Left lung (tissue), 10 donors: ENCODE results near the gene LPCAT1. TPM values are rescaled to one million over a fixed set of nuclear protein-coding genes. Genes with fewer than 3 reads are reported as not detected.

Experiments
- ATAC-seq: fragments of 200-7000 bp; cut with Tn5 transposase; one replicate; pipeline ENCODE4 v1.9.1; 2020; ENCODE audit warnings: moderate library complexity
- DNase-seq, 4 donors: peaks; one replicate each; pipeline ENCODE4 v3.0.0-alpha.2; 2013 to 2020
- H3K27ac ChIP-seq, 2 donors: fragments of 200-600 bp; sonication (generic) in 1 of 2; one replicate each; pipeline versions ENCODE4 v1.5.0 to v1.8.0; 2020 to 2021
- H3K27me3 ChIP-seq, 2 donors: fragments of 200-600 bp; sonication (generic) in 1 of 2; one replicate each; pipeline versions ENCODE4 v1.5.0 to v1.8.0; 2020 to 2021
- H3K36me3 ChIP-seq, 2 donors: fragments of 200-600 bp; sonication (generic) in 1 of 2; one replicate each; pipeline versions ENCODE4 v1.5.0 to v1.8.0; 2020 to 2021
- H3K4me1 ChIP-seq, 2 donors: fragments of 200-600 bp; one replicate each; pipeline ENCODE4 v1.8.0; 2021
- H3K4me3 ChIP-seq, 2 donors: fragments of 200-600 bp; sonication (generic) in 1 of 2; one replicate each; pipeline versions ENCODE4 v1.5.0 to v1.8.0; 2020 to 2021; ENCODE audit warnings: mild to moderate bottlenecking in 1 of 2
- H3K9me3 ChIP-seq, 2 donors: fragments of 200-600 bp; sonication (generic) in 1 of 2; one replicate each; pipeline versions ENCODE4 v1.5.0 to v1.8.0; 2020 to 2021
- intact Hi-C, 2 donors: fragments of 100-400 bp; cut with DNase I; formaldehyde crosslinking; loops; one replicate each; pipeline versions ENCODE4 v1.11.2 to v1.14.2; 2022
- polyA plus RNA-seq, 6 donors: library from polyadenylated mRNA; unstranded; fragments of 120-200 nt; gene quantifications; one replicate each; pipeline ENCODE4 v1.2.1, GENCODE V29; 2013; ENCODE audit not compliant: insufficient read length in 6 of 6
- total RNA-seq, 2 donors: library from RNA; stranded (reverse); fragmentation: NEBNext Ultra II Directional; extraction: Animal tissue kit (Norgen Biotek cat#: 25700); gene quantifications; one replicate each; pipeline ENCODE4 v1.2.1, GENCODE V29; 2021
- TF ChIP-seq, protein P1 (sequence below), 2 donors: fragments of 200-600 bp; sonication (generic) in 1 of 2; IDR thresholded peaks; one replicate each; pipeline versions ENCODE4 v1.5.0 to v1.8.0; 2021; ENCODE audit warnings: antibody characterized with exemption in 2 of 2
- donor health status: DM: no; HTN: yes; CAD: no.
- donor health status: DM: no; HTN: no; CAD: no.

Gene LPCAT1
- total and polyA plus RNA-seq, 8 donors, result 106 to 751 (median 148) TPM

DNA sequence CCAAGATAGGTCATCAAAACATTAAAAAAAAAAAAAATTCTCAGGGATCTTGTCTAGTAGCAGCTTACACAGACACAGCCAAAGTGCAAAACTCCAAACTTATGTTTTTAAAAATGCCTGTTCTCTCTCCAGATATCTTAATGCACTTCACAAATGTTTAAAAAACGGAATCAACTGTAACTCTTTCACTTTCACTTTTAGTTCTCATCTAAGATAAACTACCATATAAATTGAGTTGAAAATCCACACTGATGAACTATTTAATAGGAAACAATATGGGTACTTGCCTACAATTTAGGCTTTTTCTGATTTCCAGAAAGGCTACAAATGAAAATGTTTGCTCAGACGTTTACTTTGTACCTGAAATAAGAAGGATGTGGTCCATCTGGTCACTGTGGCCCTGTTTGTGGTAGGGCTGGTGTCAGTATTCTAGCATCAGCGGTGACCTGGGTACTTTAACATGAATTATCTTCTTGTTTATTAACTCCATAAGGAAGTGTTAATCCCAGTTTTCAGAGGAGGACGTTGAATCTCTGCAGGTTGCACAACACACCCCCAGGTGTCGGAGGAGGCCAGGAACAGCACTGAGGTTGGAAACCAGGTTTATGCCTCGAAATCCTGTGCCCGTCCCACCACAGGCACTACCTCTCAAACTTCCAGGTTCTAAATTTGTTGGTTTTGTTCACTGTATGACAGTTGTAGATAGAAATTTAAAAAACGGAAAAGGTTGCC is 13.3 kb upstream of the LPCAT1 start:
- ATAC-seq (peak; percentile 37), DNase-seq (no peak)
- Histone ChIP-seq H3K9me3 (no peaks in the 10 kb centered on the region), H3K4me3 (peak overlapping the region in 1 of 2 donors; percentile 31), H3K36me3 (no peaks in the 10 kb centered on the region), H3K4me1 (peaks cover 3 to 18% of the 10 kb centered on the region in 2 donors), H3K27me3 (no peaks in the 10 kb centered on the region), H3K27ac (peak overlapping the region; percentile 27 to 61)
- TF ChIP-seq, protein P1, sequence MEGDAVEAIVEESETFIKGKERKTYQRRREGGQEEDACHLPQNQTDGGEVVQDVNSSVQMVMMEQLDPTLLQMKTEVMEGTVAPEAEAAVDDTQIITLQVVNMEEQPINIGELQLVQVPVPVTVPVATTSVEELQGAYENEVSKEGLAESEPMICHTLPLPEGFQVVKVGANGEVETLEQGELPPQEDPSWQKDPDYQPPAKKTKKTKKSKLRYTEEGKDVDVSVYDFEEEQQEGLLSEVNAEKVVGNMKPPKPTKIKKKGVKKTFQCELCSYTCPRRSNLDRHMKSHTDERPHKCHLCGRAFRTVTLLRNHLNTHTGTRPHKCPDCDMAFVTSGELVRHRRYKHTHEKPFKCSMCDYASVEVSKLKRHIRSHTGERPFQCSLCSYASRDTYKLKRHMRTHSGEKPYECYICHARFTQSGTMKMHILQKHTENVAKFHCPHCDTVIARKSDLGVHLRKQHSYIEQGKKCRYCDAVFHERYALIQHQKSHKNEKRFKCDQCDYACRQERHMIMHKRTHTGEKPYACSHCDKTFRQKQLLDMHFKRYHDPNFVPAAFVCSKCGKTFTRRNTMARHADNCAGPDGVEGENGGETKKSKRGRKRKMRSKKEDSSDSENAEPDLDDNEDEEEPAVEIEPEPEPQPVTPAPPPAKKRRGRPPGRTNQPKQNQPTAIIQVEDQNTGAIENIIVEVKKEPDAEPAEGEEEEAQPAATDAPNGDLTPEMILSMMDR (IDR thresholded peaks at IDR 0.05), result no peak
- intact Hi-C loops, result no loop called here

GRCh38 chr5:1536322-1536845 is 12.6 kb upstream of the LPCAT1 start:
- Histone ChIP-seq H3K27me3 (no peaks in the 10 kb centered on the region), H3K4me3 (peak overlapping the region in 1 of 2 donors; percentile 31), H3K4me1 (peaks cover 0 to 16% of the 10 kb centered on the region in 2 donors), H3K27ac (peak overlapping the region; percentile 27 to 61), H3K36me3 (no peaks in the 10 kb centered on the region), H3K9me3 (no peaks in the 10 kb centered on the region)
- TF ChIP-seq, protein P1 (IDR thresholded peaks at IDR 0.05), result no peak
- intact Hi-C loops, result no loop called here
- DNase-seq (peak in 1 of 4 donors; percentile 34), ATAC-seq (peak; percentile 73)

DNA sequence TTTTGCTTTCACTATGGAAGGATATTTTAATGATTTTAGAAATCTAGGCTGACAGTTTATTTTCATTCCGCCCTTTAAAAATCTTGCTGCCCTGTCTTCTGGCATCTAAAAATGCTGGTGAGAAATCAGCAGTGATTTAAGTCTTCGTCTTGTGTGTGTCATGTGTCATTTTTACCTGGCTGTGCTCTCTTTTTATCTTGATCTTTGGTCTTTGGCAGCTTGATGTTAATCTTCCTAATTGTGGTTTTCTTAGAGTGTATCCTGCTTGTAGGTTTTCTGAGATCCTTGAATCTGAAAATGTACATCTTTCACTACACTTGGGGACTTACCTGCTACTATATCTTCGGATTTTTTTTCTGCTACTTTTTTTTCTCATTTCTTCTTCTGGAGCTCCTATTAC is 11.9 kb upstream of the LPCAT1 start:
- H3K27ac ChIP-seq, result no peak overlapping the region
- intact Hi-C loops, result no loop called here
- H3K27me3 ChIP-seq, result no peaks in the 10 kb centered on the region

DNA sequence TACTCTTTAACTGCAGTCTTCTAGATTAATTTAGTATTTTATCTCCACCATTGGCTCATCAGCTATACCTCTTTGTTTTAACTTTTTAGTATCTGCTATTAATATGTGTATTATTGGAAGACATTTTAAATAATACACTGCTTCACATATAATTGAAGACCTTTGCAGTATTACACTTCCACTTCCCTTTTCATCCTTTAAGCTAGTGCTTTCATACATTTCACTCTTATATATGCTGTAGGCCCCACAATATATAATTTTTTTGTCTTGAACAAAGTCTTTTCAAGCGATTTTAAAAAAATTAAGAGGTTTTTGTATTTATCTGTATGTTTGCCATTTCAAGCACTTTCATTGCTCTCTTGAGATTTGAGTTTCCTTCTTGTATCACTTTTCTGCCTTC is 8.6 kb upstream of the LPCAT1 start:
- Histone ChIP-seq H3K9me3 (no peaks in the 10 kb centered on the region), H3K36me3 (no peaks in the 10 kb centered on the region), H3K27ac (no peak overlapping the region), H3K27me3 (no peaks in the 10 kb centered on the region), H3K4me1 (peaks cover 0 to 16% of the 10 kb centered on the region in 2 donors), H3K4me3 (no peak overlapping the region)
- intact Hi-C loops, result no loop called here
- ATAC-seq (no peak), DNase-seq (no peak)
- TF ChIP-seq, protein P1 (IDR thresholded peaks at IDR 0.05), result no peak

More for the DNA sequence above, 11.9 kb upstream of the LPCAT1 start:
- H3K4me1 ChIP-seq, result peaks cover 0 to 16% of the 10 kb centered on the region in 2 donors
- ATAC-seq (no peak), DNase-seq (no peak)
- TF ChIP-seq, protein P1 (IDR thresholded peaks at IDR 0.05), result no peak
- no peaks in the 10 kb centered on the region for H3K9me3 ChIP-seq
- no peaks in the 10 kb centered on the region for H3K36me3 ChIP-seq
- no peak overlapping the region for H3K4me3 ChIP-seq

- H3K4me1 ChIP-seq, result peaks cover 2 to 3% of the 10 kb centered on the region in 2 donors
- no peaks in the 10 kb centered on the region for H3K36me3 ChIP-seq
- DNase-seq, result no peak
- no peak for ATAC-seq
- TF ChIP-seq, protein P1 (IDR thresholded peaks at IDR 0.05), result no peak
- H3K27me3 ChIP-seq, result no peaks in the 10 kb centered on the region
- intact Hi-C loops, result no loop called here
- H3K9me3 ChIP-seq, result no peaks in the 10 kb centered on the region
- H3K27ac ChIP-seq, result no peak overlapping the region
- H3K4me3 ChIP-seq, result no peak overlapping the region
These were observed 5.7 kb upstream of the LPCAT1 start for GRCh38 chr5:1529498-1529897.
